CD14-positive monocyte (primary cell): ENCODE data around the gene PRPF19. TPM values are rescaled to one million over a fixed set of nuclear protein-coding genes. Genes with fewer than 3 reads are reported as not detected.

Experiments
- DNase-seq, 3 donors: peaks; one replicate each; pipeline ENCODE4 v3.0.0-alpha.2; 2011 to 2022
- H2AFZ ChIP-seq: 2 replicates; pipeline ENCODE4 v1.6.0; 2012; ENCODE audit warnings: mild to moderate bottlenecking, low read depth, low read length, inconsistent platforms; ENCODE audit not compliant: insufficient read depth, poor library complexity, severe bottlenecking
- H3K27ac ChIP-seq, 2 donors: 1 replicate in 1 of 2; 2 replicates in 1 of 2; pipeline ENCODE4 v1.5.1; 2012 to 2013; ENCODE audit warnings: low read length in 2 of 2, control low read depth in 1 of 2, inconsistent platforms in 1 of 2, low read depth in 1 of 2, mild to moderate bottlenecking in 1 of 2
- H3K27me3 ChIP-seq, 2 donors: one replicate each; pipeline versions ENCODE4 v1.6.0 to v1.6.1; 2011 to 2013; ENCODE audit warnings: low read length in 2 of 2; ENCODE audit not compliant: control insufficient read depth in 2 of 2, insufficient read depth in 2 of 2
- H3K36me3 ChIP-seq, 2 donors: replicated peaks in 1 of 2; 1 replicate in 1 of 2; 2 replicates in 1 of 2; pipeline versions ENCODE4 v1.5.1 to v1.6.1; 2012 to 2013; ENCODE audit warnings: low read length in 2 of 2, control low read depth in 1 of 2, inconsistent platforms in 1 of 2, mild to moderate bottlenecking in 1 of 2; ENCODE audit not compliant: insufficient read depth in 2 of 2, control insufficient read depth in 1 of 2
- H3K4me1 ChIP-seq, 2 donors: 1 replicate in 1 of 2; 2 replicates in 1 of 2; pipeline versions ENCODE4 v1.5.1 to v1.6.1; 2012 to 2013; ENCODE audit warnings: low read length in 2 of 2, control low read depth in 1 of 2, inconsistent platforms in 1 of 2, mild to moderate bottlenecking in 1 of 2, moderate library complexity in 1 of 2; ENCODE audit not compliant: insufficient read depth in 2 of 2, control insufficient read depth in 1 of 2
- H3K4me2 ChIP-seq: replicated peaks from 2 replicates; pipeline ENCODE3; 2012; ENCODE audit warnings: low read length, moderate library complexity, mild to moderate bottlenecking; ENCODE audit not compliant: poor library complexity, severe bottlenecking; ENCODE audit errors: extremely low read depth
- H3K4me3 ChIP-seq, 3 experiments: fragments of 200-600 bp in 1 of 3; sonication (generic) in 1 of 3; replicated peaks in 1 of 3; 1 replicate in 2 of 3; 2 replicates in 1 of 3; pipeline ENCODE4 v1.5.1; 2011 to 2013; ENCODE audit warnings: low read length in 3 of 3, mild to moderate bottlenecking in 3 of 3, control low read depth in 2 of 3, low read depth in 2 of 3, inconsistent platforms in 1 of 3, moderate library complexity in 1 of 3
- H3K79me2 ChIP-seq: 2 replicates; pipeline ENCODE4 v1.6.0; 2012; ENCODE audit warnings: mild to moderate bottlenecking, control low read depth, inconsistent platforms, low read length, moderate library complexity; ENCODE audit not compliant: insufficient read depth
- H3K9ac ChIP-seq: 2 replicates; pipeline ENCODE4 v1.6.0; 2017; ENCODE audit warnings: low read length, mild to moderate bottlenecking; ENCODE audit not compliant: insufficient read depth, poor library complexity, severe bottlenecking
- H3K9me3 ChIP-seq, 2 donors: replicated peaks in 1 of 2; 1 replicate in 1 of 2; 2 replicates in 1 of 2; pipeline versions ENCODE4 v1.5.1 to v1.6.1; 2012 to 2013; ENCODE audit warnings: low read length in 2 of 2, control low read depth in 1 of 2; ENCODE audit not compliant: control insufficient read depth in 1 of 2, insufficient read depth in 1 of 2
- H4K20me1 ChIP-seq: 2 replicates; pipeline ENCODE4 v1.6.0; 2012; ENCODE audit warnings: mild to moderate bottlenecking, low read length, control low read depth, moderate library complexity; ENCODE audit not compliant: insufficient read depth
- H3K27ac Mint-ChIP-seq, 7 donors: one replicate each; pipeline ENCODE4 v1.8.0; 2020; ENCODE audit warnings: mild to moderate bottlenecking in 7 of 7, mixed read lengths in 7 of 7, moderate library complexity in 6 of 7, inconsistent platforms in 2 of 7
- H3K27me3 Mint-ChIP-seq, 3 donors: one replicate each; pipeline ENCODE4 v1.8.0; 2021 to 2022; ENCODE audit warnings: low read depth in 3 of 3, mild to moderate bottlenecking in 3 of 3, mixed read lengths in 3 of 3, moderate library complexity in 3 of 3, inconsistent platforms in 1 of 3
- H3K36me3 Mint-ChIP-seq, 2 donors: one replicate each; pipeline ENCODE4 v1.8.0; 2020; ENCODE audit warnings: mixed read lengths in 2 of 2, inconsistent platforms in 1 of 2, mild to moderate bottlenecking in 1 of 2
- H3K4me1 Mint-ChIP-seq: one replicate; pipeline ENCODE4 v1.8.0; 2020; ENCODE audit warnings: mild to moderate bottlenecking, mixed read lengths
- H3K4me3 Mint-ChIP-seq, 2 donors: one replicate each; pipeline ENCODE4 v1.8.0; 2020; ENCODE audit warnings: mild to moderate bottlenecking in 2 of 2, mixed read lengths in 2 of 2, moderate library complexity in 1 of 2
- H3K9me3 Mint-ChIP-seq, 7 donors: one replicate each; pipeline ENCODE4 v1.8.0; 2020 to 2022; ENCODE audit warnings: mixed read lengths in 7 of 7, mild to moderate bottlenecking in 6 of 7, moderate library complexity in 6 of 7, inconsistent platforms in 2 of 7
- WGBS: methylation state at CpG from one replicate; pipeline ENCODE4 v1.1.5; 2013; ENCODE audit warnings: missing lambda C conversion rate; ENCODE audit not compliant: insufficient coverage; 5-methylcytosine and 5-hydroxymethylcytosine counted together
- intact Hi-C, 2 donors: fragments of 100-400 bp; cut with micrococcal nuclease; formaldehyde crosslinking; loops; one replicate each; pipeline versions ENCODE4 v1.15.0 to v1.15.1; 2023
- polyA plus RNA-seq, 3 donors: library from polyadenylated mRNA; depleted of rRNA in 1 of 3; unstranded in 2 of 3; stranded (reverse) in 1 of 3; fragments of 300-500 nt in 2 of 3; fragments of >200 nt in 1 of 3; fragmentation: Illumina TruSeq in 2 of 3; gene quantifications; 1 replicate in 2 of 3; 2 replicates in 1 of 3; pipeline ENCODE4 v1.2.3, GENCODE V29; 2012 to 2021
- TF ChIP-seq, protein P1 (sequence below): fragments of 200-600 bp; IDR thresholded peaks from one replicate; pipeline ENCODE4 v1.8.0; 2022; ENCODE audit warnings: antibody characterized with exemption, mild to moderate bottlenecking

PRPF19 gene
- polyA plus RNA-seq, 3 donors = 7.8 to 33.2 (median 12.2) TPM

DNA sequence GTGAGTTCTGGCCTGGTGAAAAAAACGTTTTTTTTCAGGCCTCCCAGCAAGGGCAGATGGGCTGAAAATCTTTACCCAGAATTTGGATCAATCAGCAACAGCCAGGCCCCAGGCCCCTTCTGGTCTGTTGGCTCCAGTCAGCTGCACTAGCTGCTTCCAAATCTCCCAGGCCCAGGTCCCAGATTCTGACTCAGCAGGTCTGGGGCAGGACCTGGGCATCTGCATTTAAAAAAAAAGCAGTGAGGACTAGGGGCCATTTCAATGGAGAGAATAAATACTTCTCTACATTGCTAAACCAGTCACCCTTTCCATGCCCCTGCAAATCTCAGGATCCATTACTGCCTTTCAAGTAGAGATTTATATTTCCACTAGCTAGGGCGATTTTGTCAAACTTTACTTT lies 41.3 kb upstream of the PRPF19 start:
- Histone ChIP-seq H4K20me1 (peaks cover 85% of the 10 kb centered on the region), H3K79me2 (peaks cover 71% of the 10 kb centered on the region), H2AFZ (no peak overlapping the region), H3K9me3 (no peaks in the 10 kb centered on the region), H3K9ac (no peak overlapping the region), H3K27me3 (no peaks in the 10 kb centered on the region), H3K4me1 (peaks cover 38 to 68% of the 10 kb centered on the region in 2 donors), H3K4me3 (no peak overlapping the region), H3K4me2 (peak overlapping the region; percentile 3), H3K36me3 (peaks cover 48 to 64% of the 10 kb centered on the region in 2 donors), H3K27ac (no peak overlapping the region)
- TF ChIP-seq, protein P1, sequence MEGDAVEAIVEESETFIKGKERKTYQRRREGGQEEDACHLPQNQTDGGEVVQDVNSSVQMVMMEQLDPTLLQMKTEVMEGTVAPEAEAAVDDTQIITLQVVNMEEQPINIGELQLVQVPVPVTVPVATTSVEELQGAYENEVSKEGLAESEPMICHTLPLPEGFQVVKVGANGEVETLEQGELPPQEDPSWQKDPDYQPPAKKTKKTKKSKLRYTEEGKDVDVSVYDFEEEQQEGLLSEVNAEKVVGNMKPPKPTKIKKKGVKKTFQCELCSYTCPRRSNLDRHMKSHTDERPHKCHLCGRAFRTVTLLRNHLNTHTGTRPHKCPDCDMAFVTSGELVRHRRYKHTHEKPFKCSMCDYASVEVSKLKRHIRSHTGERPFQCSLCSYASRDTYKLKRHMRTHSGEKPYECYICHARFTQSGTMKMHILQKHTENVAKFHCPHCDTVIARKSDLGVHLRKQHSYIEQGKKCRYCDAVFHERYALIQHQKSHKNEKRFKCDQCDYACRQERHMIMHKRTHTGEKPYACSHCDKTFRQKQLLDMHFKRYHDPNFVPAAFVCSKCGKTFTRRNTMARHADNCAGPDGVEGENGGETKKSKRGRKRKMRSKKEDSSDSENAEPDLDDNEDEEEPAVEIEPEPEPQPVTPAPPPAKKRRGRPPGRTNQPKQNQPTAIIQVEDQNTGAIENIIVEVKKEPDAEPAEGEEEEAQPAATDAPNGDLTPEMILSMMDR = no peak
- no peak overlapping the region for H3K27ac Mint-ChIP-seq
- H3K9me3 Mint-ChIP-seq = peaks cover 0 to 7% (median 0%) of the 10 kb centered on the region in 7 donors
- WGBS = 50% methylated on average over 1 of the region's 2 CpGs
- H3K4me1 Mint-ChIP-seq = peaks cover 65% of the 10 kb centered on the region
- intact Hi-C loops = no loop called here
- no peak for DNase-seq
- H3K36me3 Mint-ChIP-seq = peaks cover 71 to 77% of the 10 kb centered on the region in 2 donors
- H3K4me3 Mint-ChIP-seq = no peak overlapping the region
- peaks cover 6 to 15% (median 13%) of the 10 kb centered on the region in 3 donors for H3K27me3 Mint-ChIP-seq

DNA sequence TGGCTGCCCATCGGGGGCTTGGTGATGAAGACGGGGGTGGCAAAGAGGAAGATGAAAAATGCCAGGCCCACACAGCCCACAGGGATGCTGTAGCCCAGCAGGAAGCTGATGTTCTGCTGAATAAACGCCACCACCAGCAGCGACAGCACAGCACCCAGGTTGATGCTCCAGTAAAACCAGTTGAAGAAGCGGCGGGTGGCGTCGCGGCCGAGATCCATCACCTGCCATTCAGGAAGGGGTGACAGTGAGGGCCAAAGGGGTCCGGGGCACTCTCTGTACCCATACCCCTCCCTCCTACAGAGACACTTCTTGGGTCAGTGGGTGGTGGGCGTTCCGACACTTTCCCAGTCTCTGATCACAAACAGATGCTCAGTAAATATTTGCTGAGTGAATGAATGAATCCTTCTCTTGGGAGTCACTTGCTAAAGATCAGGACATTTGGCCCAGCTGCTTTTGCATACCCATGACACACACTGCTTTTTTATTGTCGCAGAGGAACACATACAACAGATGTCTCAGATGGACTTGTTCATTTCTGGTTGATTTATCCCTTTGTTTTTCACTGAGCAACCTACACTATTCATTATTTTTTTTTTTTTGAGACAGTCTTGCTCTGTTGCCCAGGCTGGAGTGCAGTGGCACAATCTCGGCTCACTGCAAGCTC lies 40.3 kb upstream of the PRPF19 start:
- H3K27ac Mint-ChIP-seq = peak overlapping the region in 1 of 7 donors; percentile 75
- Histone ChIP-seq H3K79me2 (peaks cover 70% of the 10 kb centered on the region), H3K36me3 (peaks cover 57 to 74% of the 10 kb centered on the region in 2 donors), H3K4me3 (no peak overlapping the region), H4K20me1 (peaks cover 94% of the 10 kb centered on the region), H3K9me3 (no peaks in the 10 kb centered on the region), H3K4me1 (peaks cover 33 to 62% of the 10 kb centered on the region in 2 donors), H3K27ac (no peak overlapping the region), H3K4me2 (no peak overlapping the region), H2AFZ (no peak overlapping the region), H3K9ac (no peak overlapping the region), H3K27me3 (no peaks in the 10 kb centered on the region)
- WGBS = 97% methylated on average over 11 of the region's 15 CpGs
- no peak overlapping the region for H3K4me3 Mint-ChIP-seq
- intact Hi-C loops = no loop called here
- peaks cover 58% of the 10 kb centered on the region for H3K4me1 Mint-ChIP-seq
- no peak for DNase-seq
- TF ChIP-seq, protein P1 = no peak
- peaks cover 5 to 15% (median 12%) of the 10 kb centered on the region in 3 donors for H3K27me3 Mint-ChIP-seq
- peaks cover 80 to 86% of the 10 kb centered on the region in 2 donors for H3K36me3 Mint-ChIP-seq
- H3K9me3 Mint-ChIP-seq = peaks cover 0 to 5% (median 0%) of the 10 kb centered on the region in 7 donors
